ENCODE results near the gene GSTO2. TPM values are rescaled to one million over a fixed set of nuclear protein-coding genes. Genes with fewer than 3 reads are reported as not detected.

The GSTO2 gene
- total RNA-seq, 1 experiment from 2014 or later: 1.1 TPM

DNA sequence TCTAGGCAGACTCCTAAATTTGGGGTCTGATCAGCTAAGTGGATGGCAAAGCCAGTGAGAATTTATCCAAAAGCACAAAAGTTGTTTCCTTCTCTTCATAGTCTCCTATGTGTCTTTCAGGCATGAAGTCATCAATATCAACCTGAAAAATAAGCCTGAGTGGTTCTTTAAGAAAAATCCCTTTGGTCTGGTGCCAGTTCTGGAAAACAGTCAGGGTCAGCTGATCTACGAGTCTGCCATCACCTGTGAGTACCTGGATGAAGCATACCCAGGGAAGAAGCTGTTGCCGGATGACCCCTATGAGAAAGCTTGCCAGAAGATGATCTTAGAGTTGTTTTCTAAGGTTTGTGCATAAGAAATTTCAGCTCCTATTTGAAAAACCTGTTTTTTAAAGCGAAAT, 9.5 kb upstream of the GSTO2 start:
- H3K9me3 ChIP-seq: no peaks in the 10 kb centered on the region
- ChIA-PET POLR2A (no interaction called here), CTCF (no interaction called here)
- TF ChIP-seq, protein P1, sequence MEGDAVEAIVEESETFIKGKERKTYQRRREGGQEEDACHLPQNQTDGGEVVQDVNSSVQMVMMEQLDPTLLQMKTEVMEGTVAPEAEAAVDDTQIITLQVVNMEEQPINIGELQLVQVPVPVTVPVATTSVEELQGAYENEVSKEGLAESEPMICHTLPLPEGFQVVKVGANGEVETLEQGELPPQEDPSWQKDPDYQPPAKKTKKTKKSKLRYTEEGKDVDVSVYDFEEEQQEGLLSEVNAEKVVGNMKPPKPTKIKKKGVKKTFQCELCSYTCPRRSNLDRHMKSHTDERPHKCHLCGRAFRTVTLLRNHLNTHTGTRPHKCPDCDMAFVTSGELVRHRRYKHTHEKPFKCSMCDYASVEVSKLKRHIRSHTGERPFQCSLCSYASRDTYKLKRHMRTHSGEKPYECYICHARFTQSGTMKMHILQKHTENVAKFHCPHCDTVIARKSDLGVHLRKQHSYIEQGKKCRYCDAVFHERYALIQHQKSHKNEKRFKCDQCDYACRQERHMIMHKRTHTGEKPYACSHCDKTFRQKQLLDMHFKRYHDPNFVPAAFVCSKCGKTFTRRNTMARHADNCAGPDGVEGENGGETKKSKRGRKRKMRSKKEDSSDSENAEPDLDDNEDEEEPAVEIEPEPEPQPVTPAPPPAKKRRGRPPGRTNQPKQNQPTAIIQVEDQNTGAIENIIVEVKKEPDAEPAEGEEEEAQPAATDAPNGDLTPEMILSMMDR (IDR thresholded peaks at IDR 0.05; ENCODE audit: insufficient read depth in 1 of 2, low read depth in 1 of 2, low read length in 1 of 2, severe bottlenecking in 1 of 2, unreplicated experiment in 1 of 2): no peak
- Mint-ChIP-seq H3K36me3 (ENCODE audit: insufficient read depth, unreplicated experiment) (peaks cover 55% of the 10 kb centered on the region), H3K27ac (ENCODE audit: unreplicated experiment) (no peak overlapping the region), H3K9me3 (ENCODE audit: unreplicated experiment) (no peaks in the 10 kb centered on the region), H3K27me3 (ENCODE audit: insufficient read depth, unreplicated experiment) (no peaks in the 10 kb centered on the region), H3K4me3 (ENCODE audit: unreplicated experiment) (no peak overlapping the region), H3K4me1 (ENCODE audit: low read depth, unreplicated experiment) (peaks cover 11% of the 10 kb centered on the region)
- intact Hi-C loops (cut with micrococcal nuclease; ENCODE audit: unreplicated experiment): no loop called here
- no peaks in the 10 kb centered on the region for H3K27me3 ChIP-seq (replicated peaks; ENCODE audit: control insufficient read depth, insufficient read depth, low read length)
- peaks cover 3% of the 10 kb centered on the region; the same call in 1 of the 2 replicates for H3K36me3 ChIP-seq (ENCODE audit: control insufficient read depth, insufficient read depth, low read length)
- BruUV-seq (replicated peaks): no TSS peak
- H3K4me1 ChIP-seq: peaks cover 27% of the 10 kb centered on the region
- no peak overlapping the region for H3K4me3 ChIP-seq (ENCODE audit: low read depth, low read length)
- no peak for DNase-seq

DNA sequence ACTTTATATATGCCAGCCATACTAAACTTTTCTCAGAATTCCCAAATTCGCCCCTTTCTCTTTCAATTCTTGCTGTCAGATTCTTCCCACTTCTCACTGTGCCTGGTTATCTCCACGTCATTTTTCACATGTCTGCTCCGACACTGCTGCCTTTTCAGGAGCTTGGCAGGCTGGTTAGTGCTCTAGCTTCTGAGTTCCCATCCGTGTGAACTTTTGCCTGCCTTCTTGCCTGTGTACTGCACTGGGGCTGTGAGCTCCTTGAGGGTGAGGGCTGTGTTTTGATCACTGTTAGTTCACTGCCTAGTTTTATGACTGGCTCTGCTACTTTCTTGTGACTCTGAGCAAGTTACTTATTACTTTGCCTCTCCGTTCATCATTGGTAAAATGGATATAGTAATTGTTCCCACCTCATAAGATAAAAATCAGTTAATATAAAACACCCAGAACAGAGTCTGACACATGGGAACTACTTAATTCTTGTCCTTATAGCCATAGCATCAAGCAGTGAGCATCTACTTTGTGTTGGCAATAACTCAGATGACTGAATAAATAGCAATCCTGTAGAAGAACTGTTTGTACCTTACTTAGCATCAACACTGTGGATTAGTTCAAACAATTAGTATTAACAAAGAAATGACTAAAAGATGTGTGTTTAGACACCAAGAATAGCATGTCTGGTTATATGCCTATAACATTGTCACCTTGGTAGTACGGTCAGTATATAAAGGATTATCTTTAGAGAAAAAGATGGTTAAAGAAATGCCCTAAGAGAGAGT, 8.8 kb upstream of the GSTO2 start:
- Histone ChIP-seq H3K27me3 (replicated peaks; ENCODE audit: control insufficient read depth, insufficient read depth, low read length) (no peaks in the 10 kb centered on the region), H3K9me3 (no peaks in the 10 kb centered on the region), H3K36me3 (ENCODE audit: control insufficient read depth, insufficient read depth, low read length) (peaks cover 3% of the 10 kb centered on the region; the same call in 1 of the 2 replicates), H3K4me1 (peaks cover 32% of the 10 kb centered on the region), H3K4me3 (ENCODE audit: low read depth, low read length) (no peak overlapping the region)
- no peaks in the 10 kb centered on the region for H3K27me3 Mint-ChIP-seq (ENCODE audit: insufficient read depth, unreplicated experiment)
- TF ChIP-seq, protein P1 (IDR thresholded peaks at IDR 0.05; ENCODE audit: insufficient read depth in 1 of 2, low read depth in 1 of 2, low read length in 1 of 2, severe bottlenecking in 1 of 2, unreplicated experiment in 1 of 2): no peak
- no peak overlapping the region for H3K27ac Mint-ChIP-seq (ENCODE audit: unreplicated experiment)
- POLR2A ChIA-PET: no interaction called here
- no peak overlapping the region for H3K4me3 Mint-ChIP-seq (ENCODE audit: unreplicated experiment)
- peaks cover 11% of the 10 kb centered on the region for H3K4me1 Mint-ChIP-seq (ENCODE audit: low read depth, unreplicated experiment)
- intact Hi-C loops (cut with micrococcal nuclease; ENCODE audit: unreplicated experiment): no loop called here
- no peaks in the 10 kb centered on the region for H3K9me3 Mint-ChIP-seq (ENCODE audit: unreplicated experiment)
- peaks cover 60% of the 10 kb centered on the region for H3K36me3 Mint-ChIP-seq (ENCODE audit: insufficient read depth, unreplicated experiment)
- DNase-seq: no peak
- BruUV-seq (replicated peaks): no TSS peak
- CTCF ChIA-PET: no interaction called here

DNA sequence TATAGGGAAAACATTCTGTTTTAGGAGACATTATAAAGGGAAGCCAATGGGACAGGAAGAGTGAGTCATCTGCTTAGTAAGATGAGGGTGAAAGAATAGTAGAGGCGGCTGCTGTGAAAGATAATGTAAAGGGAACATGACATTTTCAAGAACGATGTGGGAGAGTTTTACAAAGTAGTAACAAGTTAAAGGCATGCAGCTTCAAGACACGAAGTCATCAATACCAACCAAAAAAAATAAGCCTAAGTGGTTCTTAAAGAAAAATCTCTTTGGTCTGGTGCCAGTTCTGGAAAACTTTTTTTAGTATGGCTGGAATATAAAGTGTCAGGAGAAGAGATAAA, 8.2 kb upstream of the GSTO2 start:
- CTCF ChIA-PET: no interaction called here

More for the DNA sequence above, 8.2 kb upstream of the GSTO2 start:
- H3K36me3 Mint-ChIP-seq (ENCODE audit: insufficient read depth, unreplicated experiment): peaks cover 66% of the 10 kb centered on the region
- Histone ChIP-seq H3K36me3 (ENCODE audit: control insufficient read depth, insufficient read depth, low read length) (peaks cover 5% of the 10 kb centered on the region; the same call in 1 of the 2 replicates), H3K4me1 (peaks cover 35% of the 10 kb centered on the region), H3K4me3 (ENCODE audit: low read depth, low read length) (no peak overlapping the region), H3K9me3 (no peaks in the 10 kb centered on the region), H3K27me3 (replicated peaks; ENCODE audit: control insufficient read depth, insufficient read depth, low read length) (no peaks in the 10 kb centered on the region)
- TF ChIP-seq, protein P1 (IDR thresholded peaks at IDR 0.05; ENCODE audit: insufficient read depth in 1 of 2, low read depth in 1 of 2, low read length in 1 of 2, severe bottlenecking in 1 of 2, unreplicated experiment in 1 of 2): no peak
- POLR2A ChIA-PET: no interaction called here
- DNase-seq: no peak
- BruUV-seq (replicated peaks): no TSS peak
- H3K9me3 Mint-ChIP-seq (ENCODE audit: unreplicated experiment): no peaks in the 10 kb centered on the region
- H3K4me3 Mint-ChIP-seq (ENCODE audit: unreplicated experiment): no peak overlapping the region
- peaks cover 11% of the 10 kb centered on the region for H3K4me1 Mint-ChIP-seq (ENCODE audit: low read depth, unreplicated experiment)
- intact Hi-C loops (cut with micrococcal nuclease; ENCODE audit: unreplicated experiment): no loop called here
- H3K27ac Mint-ChIP-seq (ENCODE audit: unreplicated experiment): no peak overlapping the region
- no peaks in the 10 kb centered on the region for H3K27me3 Mint-ChIP-seq (ENCODE audit: insufficient read depth, unreplicated experiment)
